Measurements from ENCODE around the gene ATAD2B. TPM values are rescaled to one million over a fixed set of nuclear protein-coding genes. Genes with fewer than 3 reads are reported as not detected.

ATAD2B gene
- total and polyA plus RNA-seq, 4 donors: 2.3 to 16.2 (median 11.5) TPM

DNA sequence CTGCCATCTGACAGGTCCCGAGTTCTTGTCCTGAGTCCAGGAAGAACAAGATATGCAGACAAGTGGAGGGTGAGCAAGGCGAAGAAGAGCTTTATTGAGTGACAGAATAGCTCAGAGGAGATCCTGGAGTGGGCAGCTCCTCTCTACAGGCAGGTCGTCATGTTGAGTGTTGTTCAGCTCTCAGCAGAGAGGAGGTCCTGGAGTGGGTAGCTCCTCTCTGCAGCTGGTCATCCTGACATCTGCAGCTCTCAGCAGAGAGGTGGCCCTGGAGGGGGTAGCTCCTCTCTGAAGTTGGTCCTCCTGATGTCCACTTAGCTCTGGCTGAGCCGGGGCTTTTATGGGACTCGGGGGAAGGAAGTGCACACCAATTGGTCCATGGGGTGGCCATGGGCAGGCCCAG lies 90.4 kb downstream of the ATAD2B start (continued):
- TF ChIP-seq, protein P1, sequence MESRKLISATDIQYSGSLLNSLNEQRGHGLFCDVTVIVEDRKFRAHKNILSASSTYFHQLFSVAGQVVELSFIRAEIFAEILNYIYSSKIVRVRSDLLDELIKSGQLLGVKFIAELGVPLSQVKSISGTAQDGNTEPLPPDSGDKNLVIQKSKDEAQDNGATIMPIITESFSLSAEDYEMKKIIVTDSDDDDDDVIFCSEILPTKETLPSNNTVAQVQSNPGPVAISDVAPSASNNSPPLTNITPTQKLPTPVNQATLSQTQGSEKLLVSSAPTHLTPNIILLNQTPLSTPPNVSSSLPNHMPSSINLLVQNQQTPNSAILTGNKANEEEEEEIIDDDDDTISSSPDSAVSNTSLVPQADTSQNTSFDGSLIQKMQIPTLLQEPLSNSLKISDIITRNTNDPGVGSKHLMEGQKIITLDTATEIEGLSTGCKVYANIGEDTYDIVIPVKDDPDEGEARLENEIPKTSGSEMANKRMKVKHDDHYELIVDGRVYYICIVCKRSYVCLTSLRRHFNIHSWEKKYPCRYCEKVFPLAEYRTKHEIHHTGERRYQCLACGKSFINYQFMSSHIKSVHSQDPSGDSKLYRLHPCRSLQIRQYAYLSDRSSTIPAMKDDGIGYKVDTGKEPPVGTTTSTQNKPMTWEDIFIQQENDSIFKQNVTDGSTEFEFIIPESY (IDR thresholded peaks at IDR 0.05): no peak
- no peak for TF ChIP-seq HNF4A (conservative IDR thresholded peaks at IDR 0.05)

DNA sequence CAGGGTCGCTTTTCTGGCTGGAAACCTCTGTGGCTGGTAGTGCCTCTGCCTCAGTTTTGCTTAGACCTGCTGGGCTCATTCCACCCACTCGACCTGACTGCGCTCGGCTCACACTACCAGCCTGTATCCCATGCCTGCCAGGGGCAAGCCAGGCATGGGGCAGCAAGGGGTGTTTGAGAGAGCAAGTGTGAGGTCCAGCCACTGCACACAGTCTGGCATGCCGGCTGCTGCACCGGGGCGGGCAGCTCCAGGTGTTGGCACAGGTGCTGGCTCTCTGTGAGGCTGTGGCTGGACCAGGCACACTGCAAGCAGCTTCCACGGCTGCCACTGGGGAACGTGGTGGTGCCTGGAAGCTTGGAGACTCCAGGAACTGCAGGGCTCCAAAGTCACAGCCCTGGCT lies 90.9 kb downstream of the ATAD2B start:
- H3K9ac ChIP-seq (ENCODE audit: low read depth in 1 of 2, low read length in 2 of 2): no peak overlapping the region
- no peak overlapping the region for H3K27ac ChIP-seq (ENCODE audit: low read depth in 1 of 2, low read length in 2 of 2)
- no peaks in the 10 kb centered on the region for H3K27me3 ChIP-seq (ENCODE audit: control insufficient read depth in 4 of 4, insufficient read depth in 4 of 4, low read length in 3 of 4)
- H3K4me3 ChIP-seq (ENCODE audit: low read depth in 1 of 3, low read length in 3 of 3): no peak overlapping the region
- 88% methylated on average over 9 of the region's 9 CpGs for WGBS
- no peak for DNase-seq (ENCODE audit: low spot score)
- no peak for TF ChIP-seq RAD21 (IDR thresholded peaks at IDR 0.05)
- no peak for TF ChIP-seq SP1 (IDR thresholded peaks at IDR 0.05)
- TF ChIP-seq, protein P2, sequence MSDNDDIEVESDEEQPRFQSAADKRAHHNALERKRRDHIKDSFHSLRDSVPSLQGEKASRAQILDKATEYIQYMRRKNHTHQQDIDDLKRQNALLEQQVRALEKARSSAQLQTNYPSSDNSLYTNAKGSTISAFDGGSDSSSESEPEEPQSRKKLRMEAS (IDR thresholded peaks at IDR 0.05): no peak
- no peak for TF ChIP-seq RXRA (IDR thresholded peaks at IDR 0.05)
- TF ChIP-seq NR2F2 (IDR thresholded peaks at IDR 0.05): no peak
- TF ChIP-seq, protein P3, sequence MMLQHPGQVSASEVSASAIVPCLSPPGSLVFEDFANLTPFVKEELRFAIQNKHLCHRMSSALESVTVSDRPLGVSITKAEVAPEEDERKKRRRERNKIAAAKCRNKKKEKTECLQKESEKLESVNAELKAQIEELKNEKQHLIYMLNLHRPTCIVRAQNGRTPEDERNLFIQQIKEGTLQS (IDR thresholded peaks at IDR 0.05): no peak
- TF ChIP-seq, protein P1 (IDR thresholded peaks at IDR 0.05): no peak
- no peak for TF ChIP-seq HNF4A (conservative IDR thresholded peaks at IDR 0.05)
- TF ChIP-seq JUND (IDR thresholded peaks at IDR 0.05): no peak
- no peak for TF ChIP-seq HNF4G (IDR thresholded peaks at IDR 0.05)
- TF ChIP-seq FOXA1 (IDR thresholded peaks at IDR 0.05): no peak
- no peak for TF ChIP-seq GABPA (IDR thresholded peaks at IDR 0.05 in 1 of 2, conservative IDR thresholded peaks at IDR 0.05 in 1 of 2)
- no peak for TF ChIP-seq TAF1 (conservative IDR thresholded peaks at IDR 0.05)
- no peak for TF ChIP-seq EGR1 (IDR thresholded peaks at IDR 0.05; ENCODE audit: low read depth in 2 of 2)
- TF ChIP-seq, protein P4, sequence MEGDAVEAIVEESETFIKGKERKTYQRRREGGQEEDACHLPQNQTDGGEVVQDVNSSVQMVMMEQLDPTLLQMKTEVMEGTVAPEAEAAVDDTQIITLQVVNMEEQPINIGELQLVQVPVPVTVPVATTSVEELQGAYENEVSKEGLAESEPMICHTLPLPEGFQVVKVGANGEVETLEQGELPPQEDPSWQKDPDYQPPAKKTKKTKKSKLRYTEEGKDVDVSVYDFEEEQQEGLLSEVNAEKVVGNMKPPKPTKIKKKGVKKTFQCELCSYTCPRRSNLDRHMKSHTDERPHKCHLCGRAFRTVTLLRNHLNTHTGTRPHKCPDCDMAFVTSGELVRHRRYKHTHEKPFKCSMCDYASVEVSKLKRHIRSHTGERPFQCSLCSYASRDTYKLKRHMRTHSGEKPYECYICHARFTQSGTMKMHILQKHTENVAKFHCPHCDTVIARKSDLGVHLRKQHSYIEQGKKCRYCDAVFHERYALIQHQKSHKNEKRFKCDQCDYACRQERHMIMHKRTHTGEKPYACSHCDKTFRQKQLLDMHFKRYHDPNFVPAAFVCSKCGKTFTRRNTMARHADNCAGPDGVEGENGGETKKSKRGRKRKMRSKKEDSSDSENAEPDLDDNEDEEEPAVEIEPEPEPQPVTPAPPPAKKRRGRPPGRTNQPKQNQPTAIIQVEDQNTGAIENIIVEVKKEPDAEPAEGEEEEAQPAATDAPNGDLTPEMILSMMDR (IDR thresholded peaks at IDR 0.05; ENCODE audit: low read depth, low read length, missing input control): no peak
- no peak for TF ChIP-seq FOXA2 (IDR thresholded peaks at IDR 0.05)
- no peak for TF ChIP-seq YY1 (IDR thresholded peaks at IDR 0.05)
- peaks cover 0 to 4% (median 0%) of the 10 kb centered on the region in 4 donors for H3K36me3 ChIP-seq (ENCODE audit: control insufficient read depth in 4 of 4, insufficient read depth in 3 of 4, low read depth in 1 of 4, low read length in 3 of 4)
- no peaks in the 10 kb centered on the region for H3K9me3 ChIP-seq (ENCODE audit: control insufficient read depth in 4 of 4, low read length in 3 of 4)
- H3K4me1 ChIP-seq (ENCODE audit: control insufficient read depth in 4 of 4, insufficient read depth in 4 of 4, low read length in 3 of 4): peaks cover 0 to 11% (median 8%) of the 10 kb centered on the region in 4 donors
